NCI-H2029 treated with DMSO at 0.1 percent for 48 hours (cell line): ENCODE results near the gene LGALS13.
A peak's percentile ranks its signal among the peaks of the same experiment; 100 is the strongest.

Experiments
- DNase-seq: peaks from one replicate; lab custom pipeline; 2025; lab: John Stamatoyannopoulos, UW

LGALS13 gene, protein sequence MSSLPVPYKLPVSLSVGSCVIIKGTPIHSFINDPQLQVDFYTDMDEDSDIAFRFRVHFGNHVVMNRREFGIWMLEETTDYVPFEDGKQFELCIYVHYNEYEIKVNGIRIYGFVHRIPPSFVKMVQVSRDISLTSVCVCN

DNA sequence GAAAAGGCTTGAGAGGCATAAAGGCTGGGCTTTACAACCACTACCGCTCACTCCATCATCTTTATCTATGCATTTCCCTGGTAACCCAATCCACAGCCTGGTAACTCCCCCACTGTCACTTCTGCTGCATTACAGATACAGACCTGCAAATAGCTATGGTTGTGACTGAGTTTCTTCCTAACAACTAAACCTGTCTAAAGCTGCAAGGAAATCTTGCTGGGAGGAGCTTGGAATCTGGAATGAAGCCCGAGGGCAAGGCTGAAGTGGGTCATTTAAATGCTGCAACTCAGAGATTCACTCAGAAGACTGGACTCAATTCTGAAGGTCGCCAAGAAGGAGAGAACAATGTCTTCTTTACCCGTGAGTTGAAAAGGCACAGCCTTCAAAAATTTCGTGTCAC, at the start of gene LGALS13:
Gene LGALS13, plus strand, starts transcription at position 301 of the 400 bp plus-strand sequence. Its CDS starts 45 bp downstream, at position 346.
- peak; percentile 5 for DNase-seq

DNA sequence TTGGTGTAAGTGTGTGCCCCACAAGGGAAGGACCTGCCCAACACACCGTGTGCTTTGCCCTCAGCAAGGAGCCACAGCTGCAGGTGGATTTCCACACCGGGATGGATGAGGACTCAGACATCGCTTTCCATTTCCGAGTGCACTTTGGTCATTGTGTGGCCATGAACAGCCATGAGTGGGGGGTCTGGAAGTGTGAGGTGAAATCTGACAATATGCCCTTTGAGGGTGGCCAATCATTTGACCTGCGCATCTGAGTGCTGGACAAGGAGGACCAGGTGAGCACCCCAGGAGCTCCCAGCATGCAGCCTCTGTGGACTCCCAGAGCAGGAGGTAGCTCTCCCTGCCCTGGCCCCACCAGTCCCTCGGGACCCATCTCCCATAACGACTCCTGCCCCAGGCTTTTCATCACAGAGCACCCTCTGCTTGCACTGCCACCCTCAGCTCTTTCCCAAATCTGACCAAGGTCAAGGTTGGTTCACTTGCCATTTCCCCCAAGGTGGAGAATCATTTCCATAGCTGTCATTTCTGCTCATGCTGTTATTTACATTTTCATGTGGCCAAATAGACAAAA, 49.2 kb upstream of the LGALS13 start:
- no peak for DNase-seq

DNA sequence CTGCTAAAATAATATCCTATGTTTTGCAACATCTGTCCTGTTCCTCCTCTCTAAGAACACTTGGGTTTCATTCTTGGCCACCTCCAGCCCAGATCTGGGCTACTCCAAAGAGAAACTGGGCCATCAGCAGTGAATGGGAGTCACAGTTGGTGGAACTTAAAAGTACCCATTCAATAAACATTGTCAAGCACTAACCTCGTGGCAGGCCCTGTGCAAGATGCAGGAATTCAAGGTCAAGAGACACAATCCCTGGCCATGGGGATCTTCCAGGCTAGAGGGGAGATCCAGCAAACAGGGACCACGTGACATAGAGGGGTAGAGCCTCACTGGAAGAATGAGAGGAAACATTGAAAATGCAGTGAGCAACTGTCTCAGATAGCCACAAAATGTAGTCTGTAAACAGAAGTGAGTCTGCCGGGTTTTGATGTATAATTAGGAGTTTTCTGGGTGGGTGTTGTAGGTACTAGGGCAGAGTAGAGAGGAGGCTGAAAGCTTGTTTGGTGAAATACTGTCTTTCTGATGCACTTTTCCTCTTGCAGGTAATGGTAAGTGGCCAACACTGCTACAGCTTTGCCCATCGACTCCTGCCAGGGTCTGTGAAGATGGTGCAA, 47.5 kb upstream of the LGALS13 start:
- no peak for DNase-seq

DNA sequence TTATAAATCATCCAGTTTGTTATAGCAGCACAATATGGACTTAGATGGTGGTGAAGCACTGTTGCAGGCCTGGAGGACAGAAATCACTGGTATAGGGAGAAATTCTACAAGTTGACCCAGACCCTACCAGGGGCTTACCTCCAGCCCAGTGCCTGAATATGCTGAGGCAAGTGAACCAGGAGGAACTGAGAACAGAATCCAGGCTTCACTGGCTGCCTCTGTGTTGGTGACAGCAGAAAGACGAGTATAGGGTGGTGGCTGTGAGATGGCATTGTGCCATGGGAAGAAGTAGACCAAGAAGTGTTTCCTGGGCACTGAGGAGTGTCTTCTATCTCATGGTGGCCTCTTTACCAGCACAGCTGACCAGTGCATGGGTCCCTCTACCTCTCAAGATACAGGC, 46.4 kb upstream of the LGALS13 start:
- no peak for DNase-seq

DNA sequence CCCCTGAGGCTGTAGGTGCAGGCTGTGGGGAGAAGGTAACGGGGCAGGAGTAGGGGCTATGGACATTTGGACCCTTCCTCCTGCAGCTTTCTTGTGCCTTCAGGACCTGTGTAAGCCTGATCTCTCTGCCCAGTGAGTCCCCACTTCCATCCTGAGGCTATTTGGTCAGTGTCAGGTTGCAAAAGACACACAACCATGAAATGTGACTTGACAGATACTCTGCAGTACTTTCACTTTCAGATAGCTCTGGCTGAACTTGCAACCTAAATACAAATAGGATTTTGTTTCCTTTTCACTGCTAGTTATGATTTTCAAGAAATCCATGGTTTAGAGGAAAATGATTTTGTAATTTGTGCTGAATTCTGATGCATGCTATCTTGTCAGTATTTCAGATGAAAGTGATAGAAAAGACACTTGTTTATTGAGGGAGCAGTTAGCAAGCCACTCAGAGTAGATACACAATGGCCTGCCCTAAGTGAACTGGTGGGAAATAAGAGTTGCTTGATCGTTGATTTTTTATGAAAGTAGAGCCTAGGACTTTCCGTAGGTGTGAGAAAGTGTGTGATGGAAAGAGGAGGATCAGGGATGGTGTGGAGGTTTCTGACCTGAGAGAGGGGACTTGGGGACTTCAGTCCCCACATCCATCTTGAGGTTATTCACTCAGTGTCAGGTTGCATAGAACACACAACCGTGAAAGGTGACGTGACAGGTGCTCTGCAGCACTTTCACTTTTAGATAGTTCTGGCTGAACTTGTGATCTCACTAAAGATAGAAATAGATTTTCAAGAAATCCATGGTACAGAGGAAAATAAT, 44.3 kb upstream of the LGALS13 start:
- peak; percentile 88 for DNase-seq

DNA sequence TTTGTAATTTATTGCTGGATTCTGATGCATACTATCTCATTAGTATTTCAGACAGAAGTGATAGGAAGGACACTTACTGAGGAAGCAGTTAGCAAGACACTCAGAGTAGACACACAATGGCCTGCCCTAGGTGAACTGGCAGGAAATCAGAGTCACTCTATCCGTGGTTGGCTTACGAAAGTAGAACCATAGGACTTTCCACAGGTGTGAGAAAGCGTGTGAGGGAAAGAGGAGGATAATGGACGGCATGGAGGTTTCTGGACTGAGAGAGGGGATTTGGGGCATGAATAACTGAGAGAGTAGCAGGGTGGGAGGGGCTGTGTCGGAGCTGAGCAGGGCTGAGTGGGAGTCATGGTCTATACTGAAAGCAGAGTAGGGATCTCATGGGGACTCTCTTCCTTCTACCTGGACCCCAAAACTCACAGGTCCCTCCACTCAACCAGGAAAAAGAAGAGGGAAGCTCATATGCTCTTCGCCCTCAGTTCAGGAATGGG, 43.7 kb upstream of the LGALS13 start:
- peak; percentile 88 for DNase-seq

DNA sequence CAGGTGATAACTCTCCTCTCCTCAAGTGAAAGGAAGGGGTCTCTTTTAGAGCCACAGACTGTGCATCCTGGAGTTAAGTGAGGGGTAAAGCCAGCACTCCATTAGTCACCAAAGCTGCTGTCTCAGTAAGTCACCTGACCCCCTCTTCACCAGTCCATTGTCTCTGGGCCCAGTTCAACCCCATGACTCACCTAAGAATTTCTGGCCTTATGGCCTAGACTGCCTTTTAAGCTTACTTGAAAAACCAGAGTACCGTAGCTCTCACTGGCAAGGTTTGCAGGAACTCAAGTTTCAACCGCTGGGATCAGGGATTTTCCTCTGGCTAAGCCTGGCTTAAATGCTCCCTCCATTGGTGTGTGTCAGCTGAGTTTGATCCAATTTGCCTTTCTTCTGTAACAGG, 38.9 kb upstream of the LGALS13 start:
- peak; percentile 33 for DNase-seq

DNA sequence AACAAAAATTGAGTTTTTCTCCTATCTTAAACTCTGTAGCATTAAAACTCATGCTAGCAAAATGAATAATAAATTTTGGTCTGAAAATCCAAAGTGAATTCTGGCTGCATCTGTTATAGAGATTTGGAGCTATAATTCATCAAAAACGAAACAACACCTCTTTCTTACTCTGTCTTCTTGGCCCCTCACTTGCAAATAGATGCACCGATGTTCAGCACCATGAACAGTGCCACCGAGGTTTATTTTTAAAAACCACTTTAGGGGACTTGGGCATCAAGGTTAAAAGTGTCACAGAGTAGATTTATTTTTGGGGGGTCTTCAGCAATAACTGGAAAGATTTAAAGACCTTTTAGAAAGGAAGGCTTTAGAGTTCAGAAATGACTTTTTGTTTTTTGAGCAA, 36.3 kb upstream of the LGALS13 start:
- no peak for DNase-seq

DNA sequence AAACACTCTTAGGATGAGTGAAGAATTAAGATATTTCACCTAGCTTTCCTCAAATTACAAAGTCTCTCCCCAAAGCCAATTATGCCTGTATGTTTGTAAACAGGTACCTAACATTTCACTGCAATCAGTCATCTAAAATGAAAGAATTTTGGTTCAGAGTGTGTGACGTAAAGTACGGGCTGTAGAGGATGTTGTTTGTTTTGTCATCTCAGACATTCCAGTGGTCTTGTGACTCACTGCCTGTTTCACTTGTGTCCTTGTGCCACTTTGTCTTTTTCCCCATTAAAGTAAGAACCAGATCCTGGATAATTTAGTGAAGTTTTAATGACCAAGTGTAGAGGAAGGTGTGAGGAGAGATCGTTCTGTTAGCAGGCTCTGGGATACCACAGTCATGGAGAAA, 33.7 kb upstream of the LGALS13 start:
- no peak for DNase-seq

DNA sequence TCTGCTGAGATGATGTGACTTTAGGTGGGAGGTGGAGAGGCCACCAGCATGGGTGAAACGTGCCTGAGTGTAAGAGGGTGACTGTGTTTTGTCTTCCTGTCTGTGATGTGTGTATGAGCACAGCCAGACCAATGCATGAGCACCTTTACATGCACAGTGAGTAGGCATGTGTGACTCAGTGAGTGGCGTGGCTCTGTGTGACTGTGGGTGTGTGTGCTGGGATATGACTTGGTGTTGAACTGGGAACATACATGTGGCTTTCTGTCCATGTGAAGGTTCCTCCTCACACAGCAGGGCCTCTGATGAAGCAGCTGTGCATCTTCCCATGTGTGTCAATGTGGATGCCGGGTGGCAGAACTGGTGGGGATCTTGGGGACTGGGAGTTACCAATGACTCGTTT, 19.9 kb upstream of the LGALS13 start:
- DNase-seq: no peak

DNA sequence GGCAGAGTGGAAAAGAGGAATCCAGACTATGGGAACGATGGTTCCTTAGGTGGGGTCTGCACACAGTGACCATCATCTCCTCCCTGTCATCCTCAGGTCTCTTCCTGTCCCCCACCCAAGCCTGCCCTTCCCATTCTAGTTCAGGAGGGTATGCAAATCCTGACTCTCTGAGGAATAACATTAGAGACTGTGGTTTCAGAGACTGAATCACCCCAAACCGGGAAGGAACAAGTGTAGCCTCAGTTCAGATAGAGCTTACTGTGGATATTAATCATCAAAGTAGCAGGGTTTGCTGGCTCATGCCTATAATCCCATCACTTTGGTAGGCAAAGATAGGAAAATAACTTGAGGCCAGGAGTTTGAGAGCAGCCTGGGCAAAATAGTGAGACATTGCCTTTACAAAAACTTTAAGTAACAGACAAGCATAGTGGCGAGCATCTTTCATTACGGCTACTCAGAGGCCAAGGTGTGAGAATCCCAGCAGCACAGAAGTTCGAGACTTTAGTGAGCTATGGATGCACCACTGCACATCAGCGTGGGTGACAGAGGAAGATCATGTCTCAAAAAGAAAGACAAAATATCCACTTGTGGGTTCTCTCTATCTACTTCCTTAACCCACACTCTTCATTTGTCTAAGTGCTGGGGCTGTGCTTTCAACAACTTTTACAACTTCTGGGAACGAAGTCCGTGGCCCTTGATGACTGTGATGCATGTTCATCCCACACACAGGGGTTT, 19.3 kb upstream of the LGALS13 start:
- DNase-seq: no peak

DNA sequence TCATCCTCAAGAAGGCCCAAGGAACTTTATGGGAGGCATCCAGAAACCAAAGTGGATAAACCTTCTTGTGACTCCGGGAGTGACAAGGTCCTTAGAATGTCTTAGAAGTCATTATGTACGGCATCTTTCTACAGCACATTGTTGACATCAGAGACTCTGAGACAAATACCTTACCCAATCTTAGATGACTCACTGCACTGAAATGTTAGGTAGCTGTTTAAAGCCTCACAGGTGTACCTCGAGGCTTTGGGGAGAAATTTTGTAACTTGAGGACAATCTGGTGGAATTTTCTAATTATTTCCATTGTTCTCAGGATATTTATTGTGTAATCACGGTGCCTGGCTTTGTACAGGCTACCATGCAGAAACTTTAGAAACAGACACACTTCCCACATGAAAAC, 14.8 kb upstream of the LGALS13 start:
- DNase-seq: no peak

DNA sequence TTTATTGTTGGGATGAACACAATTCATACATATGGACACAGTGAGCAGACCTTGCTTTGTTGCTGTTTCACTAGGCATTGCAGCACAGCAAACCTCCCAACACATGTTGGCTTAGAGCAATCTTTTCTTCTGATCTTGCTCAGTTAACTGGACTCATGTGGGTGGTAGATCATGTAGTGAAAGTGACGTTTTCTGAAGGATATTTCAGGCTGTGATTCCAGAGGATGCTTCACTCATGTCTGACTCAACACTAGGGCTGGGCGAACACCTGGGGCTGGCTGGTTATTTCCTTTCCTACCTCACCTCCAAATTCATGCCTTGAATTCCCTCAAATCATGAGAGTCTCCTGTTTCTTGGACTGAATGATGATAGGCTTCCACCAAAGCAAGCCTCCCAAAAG, 14.3 kb upstream of the LGALS13 start:
- no peak for DNase-seq

DNA sequence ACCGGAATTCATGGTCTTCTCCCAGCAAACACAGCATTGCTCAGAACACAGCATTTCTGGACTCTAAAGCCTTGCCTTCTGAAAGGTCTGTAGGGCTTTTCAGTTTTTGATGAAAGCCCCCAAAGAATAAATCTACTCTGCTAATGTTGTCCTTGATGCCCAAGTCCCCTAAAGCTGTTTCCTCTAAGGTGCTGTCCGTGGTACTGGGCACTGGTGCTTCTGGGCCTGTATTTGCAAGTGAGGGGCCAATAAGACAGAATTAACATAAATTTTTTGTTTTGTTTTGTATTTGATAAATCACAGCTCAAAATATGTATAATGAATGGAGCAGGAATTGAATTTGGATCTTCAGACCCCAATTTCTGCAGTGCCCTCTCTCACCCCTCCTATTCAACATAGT, 12.1 kb upstream of the LGALS13 start:
- DNase-seq: no peak

DNA sequence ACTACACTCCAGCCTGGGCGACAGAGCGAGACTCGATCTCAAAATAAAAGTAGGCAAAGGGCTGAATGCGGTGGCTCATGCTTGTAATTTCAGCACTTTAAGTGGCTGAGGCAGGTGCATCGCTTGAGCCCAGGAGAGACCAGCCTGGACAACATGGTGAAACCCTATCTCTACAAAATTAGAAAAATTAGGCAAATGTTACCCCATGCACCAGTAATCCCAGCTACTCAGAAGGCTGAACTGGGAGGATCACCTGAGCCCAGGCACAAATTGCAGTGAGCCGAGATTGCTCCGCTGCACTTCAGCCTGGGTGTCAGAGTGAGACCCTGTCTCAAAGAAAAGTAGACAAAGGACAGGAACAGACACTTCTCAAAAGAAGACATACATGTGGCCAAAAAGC, 9.9 kb upstream of the LGALS13 start:
- DNase-seq: no peak

DNA sequence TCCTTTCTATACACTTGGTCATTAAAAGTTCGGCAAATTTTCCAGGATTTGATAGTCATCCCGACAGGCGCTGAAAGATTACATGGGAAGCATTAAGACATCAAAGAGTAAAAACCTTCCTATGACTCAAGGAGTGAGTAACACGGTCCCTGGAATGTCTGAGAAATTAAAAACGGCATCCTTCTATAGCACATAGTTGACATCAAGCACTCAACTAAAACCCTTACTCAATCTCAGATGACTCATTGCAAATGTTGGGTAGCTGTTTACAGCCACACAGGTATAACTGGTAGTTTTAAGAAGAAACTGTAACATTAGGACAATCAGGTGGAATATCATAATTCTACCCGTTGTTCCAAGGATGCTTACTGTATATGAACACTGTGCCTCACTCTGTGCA, 6.4 kb upstream of the LGALS13 start:
- no peak for DNase-seq

DNA sequence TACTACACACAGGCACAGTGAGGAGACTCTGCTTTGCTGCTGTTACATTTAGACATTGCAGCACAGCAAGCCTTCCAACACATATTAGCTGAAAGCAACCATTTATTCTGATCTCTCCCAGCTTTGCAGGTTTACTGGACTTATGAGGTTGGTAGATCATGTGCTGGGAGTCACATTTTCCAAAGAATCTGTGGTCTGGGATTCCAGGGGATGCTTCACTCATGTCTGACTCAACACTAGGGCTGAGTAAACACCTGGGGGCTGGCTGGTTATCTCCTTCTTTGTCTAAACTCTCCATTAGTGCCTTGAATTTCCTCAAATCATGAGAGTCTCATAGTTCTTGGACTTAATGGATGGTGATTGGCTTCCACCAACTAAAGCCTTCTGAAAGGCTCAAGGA, 5.4 kb upstream of the LGALS13 start:
- DNase-seq: no peak

DNA sequence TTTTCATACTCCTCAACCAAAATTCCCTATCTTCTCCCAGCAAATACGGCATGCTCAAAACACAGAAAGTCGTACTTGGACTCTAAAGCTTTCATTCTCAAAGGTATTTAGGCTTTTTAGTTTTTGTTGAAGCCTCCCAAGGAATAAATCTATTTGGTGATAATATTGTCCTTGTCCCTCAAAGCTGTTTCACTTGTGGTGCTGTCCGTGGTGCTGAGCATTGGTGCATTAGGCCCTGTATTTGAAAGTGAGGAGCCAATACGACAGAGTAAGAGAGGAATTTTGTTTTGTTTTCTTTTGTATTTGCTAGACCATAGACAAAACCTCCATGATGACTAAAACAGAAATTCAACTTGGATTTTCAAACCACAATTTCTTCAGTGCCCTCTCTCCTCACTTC, 3.2 kb upstream of the LGALS13 start:
- DNase-seq: no peak

DNA sequence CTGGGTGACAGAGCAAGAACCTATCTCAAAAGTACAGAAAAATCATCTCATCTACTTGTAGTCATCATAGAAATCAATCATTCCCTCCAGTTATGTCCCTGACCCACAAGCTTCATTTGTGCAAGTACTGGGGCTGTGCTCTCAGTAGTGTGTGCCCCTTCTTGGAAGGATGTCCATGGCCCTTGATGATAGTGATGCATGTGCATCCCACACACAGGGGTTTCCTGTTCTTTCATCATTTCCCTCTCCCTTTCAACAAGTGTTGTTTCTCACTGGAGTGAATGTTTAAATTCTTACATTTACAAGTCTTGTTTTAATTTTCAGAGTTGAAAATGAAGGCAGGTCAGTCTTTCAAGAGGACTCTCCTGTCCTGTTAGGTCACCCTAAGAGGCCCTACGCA, 1.5 kb downstream of the LGALS13 start:
- DNase-seq: no peak

DNA sequence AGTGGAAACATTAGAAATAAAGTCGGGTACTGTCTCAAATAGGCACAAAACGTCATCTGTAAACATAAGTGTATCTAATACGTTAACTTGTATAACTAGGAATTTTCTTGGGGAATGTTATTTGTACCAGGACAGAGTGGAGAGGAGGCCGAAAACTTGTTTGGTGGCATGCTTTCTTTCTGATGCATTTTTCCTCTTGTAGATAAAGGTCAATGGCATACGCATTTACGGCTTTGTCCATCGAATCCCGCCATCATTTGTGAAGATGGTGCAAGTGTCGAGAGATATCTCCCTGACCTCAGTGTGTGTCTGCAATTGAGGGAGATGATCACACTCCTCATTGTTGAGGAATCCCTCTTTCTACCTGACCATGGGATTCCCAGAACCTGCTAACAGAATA, 4.7 kb downstream of the LGALS13 start:
- no peak for DNase-seq

DNA sequence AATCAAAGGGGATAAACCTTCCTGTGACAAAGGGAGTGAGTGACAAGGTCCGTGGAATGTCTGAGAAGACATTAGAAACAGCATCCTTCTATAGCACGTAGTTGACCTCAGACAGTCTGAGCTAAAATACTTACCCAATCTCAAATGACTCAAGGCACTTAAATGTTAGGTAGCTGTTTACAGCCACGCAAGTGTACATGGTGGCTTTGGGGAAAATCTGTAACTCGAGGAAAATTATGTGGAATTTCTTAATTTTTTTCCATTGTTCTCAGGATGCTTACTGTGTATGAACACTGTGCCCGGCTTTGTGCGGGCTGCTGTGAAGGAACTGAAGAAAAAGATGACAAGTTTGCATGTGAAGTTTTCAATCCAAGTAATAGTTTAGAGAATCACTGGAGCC, 5.2 kb downstream of the LGALS13 start:
- no peak for DNase-seq

DNA sequence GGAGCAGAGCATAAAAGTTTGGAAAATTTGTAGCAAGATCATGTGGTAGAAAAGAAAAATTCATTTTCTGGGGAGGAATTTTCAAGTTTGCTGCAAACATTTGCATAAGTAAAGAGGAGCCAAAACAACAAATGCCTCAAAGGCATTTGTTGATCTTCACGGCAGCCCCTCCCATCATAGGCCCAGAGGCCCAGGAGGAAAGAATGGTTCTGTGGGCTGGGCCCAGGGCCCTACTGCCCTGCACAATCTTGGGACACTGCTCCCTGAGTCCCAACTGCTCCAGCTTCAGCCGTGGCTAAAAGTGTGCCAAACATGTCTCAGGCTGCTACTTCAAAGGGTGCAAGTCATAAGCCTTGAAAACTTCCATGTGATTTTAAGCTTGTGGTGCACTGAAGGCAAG, 11.3 kb downstream of the LGALS13 start:
- no peak for DNase-seq
